H1 (cell line): ENCODE data around the gene ARPP19.

Experiments used
- CEBPB ChIP-seq: IDR thresholded peaks from 2 replicates; pipeline ENCODE4 v1.6.1; 2012; ENCODE audit warnings: low read depth, low read length
- EZH2 ChIP-seq: fragments of 200-600 bp; sonication (generic); IDR thresholded peaks from 2 replicates; pipeline ENCODE4 v1.7.1; 2012; ENCODE audit warnings: low read depth, mild to moderate bottlenecking, moderate library complexity, low read length, inconsistent platforms; ENCODE audit not compliant: severe bottlenecking
- POLR2AphosphoS5 ChIP-seq: IDR thresholded peaks from 2 replicates; pipeline ENCODE4 v1.6.1; 2011; ENCODE audit warnings: low read depth, low read length

- no peak for TF ChIP-seq POLR2AphosphoS5
- TF ChIP-seq EZH2, result no peak
- TF ChIP-seq CEBPB, result no peak
Observed at GRCh38 chr15:52502608-52503007, 66.2 kb downstream of the ARPP19 start.
